Astrocyte (in vitro differentiated cells and primary cell): ENCODE measurements around the gene PEX6. TPM values are rescaled to one million over a fixed set of nuclear protein-coding genes. Genes with fewer than 3 reads are reported as not detected.

Experiments
- DNase-seq: peaks from one replicate; pipeline ENCODE4 v3.0.0-alpha.2; 2010; ENCODE audit warnings: low read depth
- FAIRE-seq: peaks from 2 replicates; lab custom pipeline; 2011; peaks lifted over from hg19 to GRCh38; lab: Jason Lieb, UNC
- H2AFZ ChIP-seq: 2 replicates; pipeline ENCODE4 v1.6.0; 2012; ENCODE audit warnings: low read depth, low read length, inconsistent platforms
- H3K27ac ChIP-seq: 2 replicates; pipeline ENCODE4 v1.5.1; 2011; ENCODE audit warnings: low read depth, low read length, inconsistent platforms
- H3K27me3 ChIP-seq: 2 replicates; pipeline ENCODE4 v1.6.0; 2011; ENCODE audit warnings: low read length, inconsistent platforms; ENCODE audit not compliant: insufficient read depth
- H3K36me3 ChIP-seq: 2 replicates; pipeline ENCODE4 v1.5.1; 2011; ENCODE audit warnings: low read length, inconsistent platforms; ENCODE audit not compliant: insufficient read depth
- H3K4me1 ChIP-seq: 2 replicates; pipeline ENCODE4 v1.5.1; 2011; ENCODE audit warnings: low read length, inconsistent platforms; ENCODE audit not compliant: insufficient read depth
- H3K4me2 ChIP-seq: 2 replicates; pipeline ENCODE4 v1.6.0; 2012; ENCODE audit warnings: low read length, inconsistent platforms
- H3K4me3 ChIP-seq: 2 replicates; pipeline ENCODE4 v1.5.1; 2011; ENCODE audit warnings: low read depth, mild to moderate bottlenecking, low read length, inconsistent platforms; ENCODE audit not compliant: insufficient read depth
- H3K79me2 ChIP-seq: 2 replicates; pipeline ENCODE4 v1.6.0; 2012; ENCODE audit warnings: mild to moderate bottlenecking, low read length, inconsistent platforms; ENCODE audit not compliant: insufficient read depth
- H3K9ac ChIP-seq: 2 replicates; pipeline ENCODE4 v1.6.0; 2012; ENCODE audit warnings: mild to moderate bottlenecking, low read length, inconsistent platforms
- H3K9me3 ChIP-seq: 2 replicates; pipeline ENCODE4 v1.5.1; 2012; ENCODE audit warnings: low read depth, mild to moderate bottlenecking, low read length, inconsistent platforms; ENCODE audit not compliant: insufficient read depth
- H4K20me1 ChIP-seq: 2 replicates; pipeline ENCODE4 v1.6.0; 2012; ENCODE audit warnings: low read length, inconsistent platforms; ENCODE audit not compliant: insufficient read depth
- H3K27ac Mint-ChIP-seq: one replicate; pipeline ENCODE4 v1.8.0; 2021; ENCODE audit warnings: mild to moderate bottlenecking, mixed read lengths; ENCODE audit not compliant: unreplicated experiment
- H3K27me3 Mint-ChIP-seq: one replicate; pipeline ENCODE4 v1.8.0; 2021; ENCODE audit warnings: low read depth, mixed read lengths; ENCODE audit not compliant: unreplicated experiment
- H3K36me3 Mint-ChIP-seq: one replicate; pipeline ENCODE4 v1.8.0; 2021; ENCODE audit warnings: low read depth, mixed read lengths; ENCODE audit not compliant: unreplicated experiment
- H3K4me1 Mint-ChIP-seq: one replicate; pipeline ENCODE4 v1.8.0; 2021; ENCODE audit warnings: low read depth, mixed read lengths; ENCODE audit not compliant: unreplicated experiment
- H3K4me3 Mint-ChIP-seq: one replicate; pipeline ENCODE4 v1.8.0; 2021; ENCODE audit warnings: mild to moderate bottlenecking, moderate library complexity, mixed read lengths; ENCODE audit not compliant: unreplicated experiment
- H3K9me3 Mint-ChIP-seq: one replicate; pipeline ENCODE4 v1.8.0; 2021; ENCODE audit warnings: mild to moderate bottlenecking, mixed read lengths; ENCODE audit not compliant: unreplicated experiment
- EZH2 ChIP-seq: IDR thresholded peaks from 2 replicates; pipeline ENCODE4 v1.6.1; 2012; ENCODE audit warnings: mild to moderate bottlenecking, low read length, inconsistent platforms; ENCODE audit not compliant: insufficient read depth
- total RNA-seq: library from RNA; stranded (reverse); gene quantifications from 2 replicates; pipeline ENCODE4 v1.2.1, GENCODE V29; 2021
- TF ChIP-seq, protein P1 (sequence below): IDR thresholded peaks from 2 replicates; pipeline ENCODE4 v1.5.1; 2011; ENCODE audit warnings: low read depth, mild to moderate bottlenecking, inconsistent platforms, low read length, moderate library complexity; ENCODE audit not compliant: insufficient read depth

PEX6 gene
- total RNA-seq, 1 donor from 2014 or later: 22.7 TPM

DNA sequence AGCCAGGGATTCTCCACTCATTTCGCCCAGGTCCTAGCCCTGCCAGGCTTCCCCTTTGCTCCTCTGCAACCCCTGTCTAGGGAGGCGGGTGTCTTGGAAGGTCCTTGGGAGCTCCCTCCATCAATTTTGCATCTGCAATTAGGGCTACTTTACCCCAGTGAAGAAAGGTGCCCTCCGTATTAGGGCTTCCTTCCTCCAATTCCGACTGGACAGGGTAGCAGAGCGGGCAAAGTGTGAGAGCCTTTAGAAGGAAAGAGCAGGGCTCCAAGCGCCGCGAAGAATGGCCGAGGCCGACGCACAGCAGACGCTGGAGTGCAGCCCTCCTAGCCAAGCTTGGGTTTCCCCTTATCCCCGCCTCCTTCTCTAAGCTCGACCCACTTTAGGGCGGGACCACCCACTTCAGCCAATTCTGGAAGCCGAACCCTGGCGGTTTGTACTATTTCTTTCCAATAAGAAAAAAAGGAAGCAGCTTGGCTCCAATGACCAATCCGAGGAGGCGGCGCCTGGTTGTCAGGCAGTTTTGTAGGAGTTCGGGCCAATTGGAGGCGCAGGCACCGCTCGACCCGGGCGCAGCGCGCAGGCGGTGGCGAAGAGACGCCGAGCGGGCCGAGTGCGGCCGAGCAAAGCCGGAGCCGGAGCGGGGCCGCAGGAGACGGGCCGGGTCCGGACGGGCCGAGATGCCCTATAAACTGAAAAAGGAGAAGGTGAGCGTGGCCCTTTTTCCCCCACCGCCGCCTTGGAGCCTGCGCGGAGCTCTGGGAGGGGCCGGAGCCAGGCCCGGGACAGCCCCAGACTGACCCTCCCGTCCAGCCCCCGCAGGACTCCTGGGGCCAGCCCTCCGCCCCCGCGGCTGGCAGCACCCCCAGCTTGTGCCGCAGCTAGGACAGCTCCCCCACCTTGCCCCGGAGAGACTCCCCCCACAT, 5.3 kb upstream of the PEX6 start, which contains the start of gene PPP2R5D:
Gene PPP2R5D (plus strand): TSS at position 570 of the 923 bp plus-strand sequence. CDS start 108 bp downstream, at position 678.
- peak; percentile 97 for DNase-seq
- H3K27ac Mint-ChIP-seq: no peak within 1 kb of the TSS
- H2AFZ ChIP-seq: peak within 1 kb of the TSS; percentile 76
- H3K79me2 ChIP-seq: peaks cover 43% of the 10 kb centered on the region
- H4K20me1 ChIP-seq: peaks cover 42% of the 10 kb centered on the region
- peak within 1 kb of the TSS; percentile 97 for H3K4me2 ChIP-seq
- peaks cover 31% of the 10 kb centered on the region for H3K4me1 Mint-ChIP-seq
- no peaks in the 10 kb centered on the region for H3K27me3 ChIP-seq
- H3K36me3 Mint-ChIP-seq: peaks cover 6% of the 10 kb centered on the region
- H3K9me3 ChIP-seq: no peaks in the 10 kb centered on the region
- H3K4me1 ChIP-seq: peaks cover 27% of the 10 kb centered on the region
- H3K9me3 Mint-ChIP-seq: no peaks in the 10 kb centered on the region
- no peak for TF ChIP-seq EZH2
- TF ChIP-seq, protein P1, sequence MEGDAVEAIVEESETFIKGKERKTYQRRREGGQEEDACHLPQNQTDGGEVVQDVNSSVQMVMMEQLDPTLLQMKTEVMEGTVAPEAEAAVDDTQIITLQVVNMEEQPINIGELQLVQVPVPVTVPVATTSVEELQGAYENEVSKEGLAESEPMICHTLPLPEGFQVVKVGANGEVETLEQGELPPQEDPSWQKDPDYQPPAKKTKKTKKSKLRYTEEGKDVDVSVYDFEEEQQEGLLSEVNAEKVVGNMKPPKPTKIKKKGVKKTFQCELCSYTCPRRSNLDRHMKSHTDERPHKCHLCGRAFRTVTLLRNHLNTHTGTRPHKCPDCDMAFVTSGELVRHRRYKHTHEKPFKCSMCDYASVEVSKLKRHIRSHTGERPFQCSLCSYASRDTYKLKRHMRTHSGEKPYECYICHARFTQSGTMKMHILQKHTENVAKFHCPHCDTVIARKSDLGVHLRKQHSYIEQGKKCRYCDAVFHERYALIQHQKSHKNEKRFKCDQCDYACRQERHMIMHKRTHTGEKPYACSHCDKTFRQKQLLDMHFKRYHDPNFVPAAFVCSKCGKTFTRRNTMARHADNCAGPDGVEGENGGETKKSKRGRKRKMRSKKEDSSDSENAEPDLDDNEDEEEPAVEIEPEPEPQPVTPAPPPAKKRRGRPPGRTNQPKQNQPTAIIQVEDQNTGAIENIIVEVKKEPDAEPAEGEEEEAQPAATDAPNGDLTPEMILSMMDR: no peak
- H3K4me3 Mint-ChIP-seq: peak within 1 kb of the TSS; percentile 88
- no peak for FAIRE-seq
- H3K36me3 ChIP-seq: no peaks in the 10 kb centered on the region
- H3K4me3 ChIP-seq: peak within 1 kb of the TSS; percentile 73
- H3K27ac ChIP-seq: peak within 1 kb of the TSS; percentile 52
- peak within 1 kb of the TSS; percentile 86 for H3K9ac ChIP-seq
- H3K27me3 Mint-ChIP-seq: no peaks in the 10 kb centered on the region

DNA sequence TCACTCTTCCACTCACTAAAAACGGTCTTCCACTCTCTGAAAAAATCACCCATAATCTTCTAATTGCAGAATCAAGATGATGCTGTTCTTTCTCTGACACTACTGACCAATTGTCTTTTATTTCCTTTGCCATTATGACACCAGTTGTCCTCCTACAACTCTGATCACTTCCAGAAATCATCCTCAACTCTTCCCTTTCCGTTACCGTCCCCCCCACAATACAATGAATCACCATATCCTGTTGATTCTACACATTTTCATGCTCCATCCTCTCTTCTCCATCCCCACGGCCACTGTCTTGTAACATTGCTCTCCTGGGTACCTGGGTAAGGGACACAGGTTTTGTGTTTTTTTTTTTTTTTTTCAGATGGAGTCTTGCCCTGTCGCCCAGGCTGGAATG, 2.9 kb upstream of the PEX6 start:
- Histone ChIP-seq H3K4me1 (peaks cover 31% of the 10 kb centered on the region), H3K27ac (no peak overlapping the region), H3K79me2 (peaks cover 44% of the 10 kb centered on the region), H3K4me3 (no peak overlapping the region), H3K27me3 (no peaks in the 10 kb centered on the region), H2AFZ (peak overlapping the region; percentile 47), H3K4me2 (no peak overlapping the region), H3K9ac (no peak overlapping the region), H3K9me3 (no peaks in the 10 kb centered on the region), H3K36me3 (no peaks in the 10 kb centered on the region), H4K20me1 (peaks cover 23% of the 10 kb centered on the region)
- FAIRE-seq (no peak), DNase-seq (no peak)
- Mint-ChIP-seq H3K4me3 (no peak overlapping the region), H3K9me3 (no peaks in the 10 kb centered on the region), H3K4me1 (peaks cover 21% of the 10 kb centered on the region), H3K27me3 (no peaks in the 10 kb centered on the region), H3K27ac (no peak overlapping the region), H3K36me3 (peaks cover 3% of the 10 kb centered on the region)
- TF ChIP-seq EZH2: no peak
- TF ChIP-seq, protein P1: no peak
